ENCODE data around the gene PRKACB. TPM values are rescaled to one million over a fixed set of nuclear protein-coding genes. Genes with fewer than 3 reads are reported as not detected.

PRKACB gene
- total RNA-seq, 4 donors from 2014 or later: 13.3 to 75.1 (median 34.2) TPM

DNA sequence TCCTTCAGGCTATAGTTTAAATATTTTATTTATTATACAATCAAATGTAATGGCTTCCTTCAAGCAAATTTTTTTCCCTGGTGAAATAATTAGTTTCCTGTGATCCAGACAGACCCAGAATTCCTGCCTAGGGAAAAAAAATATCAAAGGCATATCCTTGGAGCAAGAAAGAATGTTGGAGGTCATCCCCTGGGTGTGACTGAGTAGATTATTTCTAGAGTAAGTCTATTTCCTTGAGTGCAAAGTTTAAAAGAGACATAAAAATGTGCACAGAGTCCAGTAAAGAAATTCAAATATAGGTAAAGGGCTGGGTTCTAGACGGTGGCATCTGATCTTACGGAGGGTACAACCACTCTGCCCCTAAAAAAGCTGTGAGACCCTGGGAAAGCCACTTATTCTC lies 125.2 kb downstream of the PRKACB start:
- Histone ChIP-seq H3K27me3 (no peaks in the 10 kb centered on the region), H3K36me3 (no peaks in the 10 kb centered on the region), H3K9me3 (no peaks in the 10 kb centered on the region), H3K4me3 (no peak overlapping the region), H3K4me1 (no peaks in the 10 kb centered on the region), H3K27ac (no peak overlapping the region)
- intact Hi-C loops (cut with DNase I; ENCODE audit: low total_unique reads): no loop called here
- no peak for DNase-seq
- TF ChIP-seq, protein P1, sequence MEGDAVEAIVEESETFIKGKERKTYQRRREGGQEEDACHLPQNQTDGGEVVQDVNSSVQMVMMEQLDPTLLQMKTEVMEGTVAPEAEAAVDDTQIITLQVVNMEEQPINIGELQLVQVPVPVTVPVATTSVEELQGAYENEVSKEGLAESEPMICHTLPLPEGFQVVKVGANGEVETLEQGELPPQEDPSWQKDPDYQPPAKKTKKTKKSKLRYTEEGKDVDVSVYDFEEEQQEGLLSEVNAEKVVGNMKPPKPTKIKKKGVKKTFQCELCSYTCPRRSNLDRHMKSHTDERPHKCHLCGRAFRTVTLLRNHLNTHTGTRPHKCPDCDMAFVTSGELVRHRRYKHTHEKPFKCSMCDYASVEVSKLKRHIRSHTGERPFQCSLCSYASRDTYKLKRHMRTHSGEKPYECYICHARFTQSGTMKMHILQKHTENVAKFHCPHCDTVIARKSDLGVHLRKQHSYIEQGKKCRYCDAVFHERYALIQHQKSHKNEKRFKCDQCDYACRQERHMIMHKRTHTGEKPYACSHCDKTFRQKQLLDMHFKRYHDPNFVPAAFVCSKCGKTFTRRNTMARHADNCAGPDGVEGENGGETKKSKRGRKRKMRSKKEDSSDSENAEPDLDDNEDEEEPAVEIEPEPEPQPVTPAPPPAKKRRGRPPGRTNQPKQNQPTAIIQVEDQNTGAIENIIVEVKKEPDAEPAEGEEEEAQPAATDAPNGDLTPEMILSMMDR (IDR thresholded peaks at IDR 0.05): no peak
- no peak for TF ChIP-seq POLR2A (IDR thresholded peaks at IDR 0.05)

- TF ChIP-seq, protein P1 (IDR thresholded peaks at IDR 0.05): no peak
- TF ChIP-seq POLR2A (IDR thresholded peaks at IDR 0.05): no peak
- intact Hi-C loops (cut with DNase I; ENCODE audit: low total_unique reads): no loop called here
- Histone ChIP-seq H3K27me3 (no peaks in the 10 kb centered on the region), H3K4me3 (no peak overlapping the region), H3K27ac (no peak overlapping the region), H3K4me1 (no peaks in the 10 kb centered on the region), H3K9me3 (no peaks in the 10 kb centered on the region), H3K36me3 (no peaks in the 10 kb centered on the region)
- no peak for DNase-seq
Measured at GRCh38 chr1:84271441-84272151, 127.5 kb downstream of the PRKACB start.

GRCh38 chr1:84272401-84272800 lies 128.3 kb downstream of the PRKACB start:
- no peaks in the 10 kb centered on the region for H3K27me3 ChIP-seq
- TF ChIP-seq, protein P1 (IDR thresholded peaks at IDR 0.05): no peak
- no peaks in the 10 kb centered on the region for H3K36me3 ChIP-seq
- no peaks in the 10 kb centered on the region for H3K4me1 ChIP-seq
- no peak overlapping the region for H3K4me3 ChIP-seq
- intact Hi-C loops (cut with DNase I; ENCODE audit: low total_unique reads): no loop called here
- no peaks in the 10 kb centered on the region for H3K9me3 ChIP-seq
- no peak overlapping the region for H3K27ac ChIP-seq
- no peak for DNase-seq

GRCh38 chr1:84277343-84278059 lies 133.4 kb downstream of the PRKACB start:
- no peaks in the 10 kb centered on the region for H3K9me3 ChIP-seq
- no peak for TF ChIP-seq POLR2A (IDR thresholded peaks at IDR 0.05)
- TF ChIP-seq, protein P1 (IDR thresholded peaks at IDR 0.05): no peak
- no peaks in the 10 kb centered on the region for H3K27me3 ChIP-seq
- intact Hi-C loops (cut with DNase I; ENCODE audit: low total_unique reads): no loop called here
- DNase-seq: no peak
- H3K36me3 ChIP-seq: no peaks in the 10 kb centered on the region
- no peaks in the 10 kb centered on the region for H3K4me1 ChIP-seq
- H3K27ac ChIP-seq: no peak overlapping the region
- no peak overlapping the region for H3K4me3 ChIP-seq

DNA sequence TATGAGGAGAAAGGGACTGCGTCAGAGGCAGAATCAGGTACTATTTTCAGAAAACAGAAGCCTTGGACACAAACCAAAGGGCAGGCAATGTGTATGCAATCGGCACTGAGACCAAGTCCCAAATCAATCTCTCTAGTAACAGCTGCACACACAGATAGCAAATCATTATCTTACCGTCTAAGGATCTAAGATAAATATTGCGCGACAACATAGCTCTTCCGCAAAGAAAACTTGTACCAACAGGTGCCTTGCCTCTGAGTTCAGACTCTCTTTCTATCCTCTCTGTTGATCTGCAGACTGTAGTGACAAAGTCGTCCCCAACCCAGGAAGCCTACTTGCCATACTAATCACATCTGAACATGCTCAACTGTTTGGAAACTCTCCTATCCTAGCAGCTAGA lies 134.8 kb downstream of the PRKACB start:
- intact Hi-C loops (cut with DNase I; ENCODE audit: low total_unique reads): no loop called here
- H3K9me3 ChIP-seq: no peaks in the 10 kb centered on the region
- H3K27me3 ChIP-seq: no peaks in the 10 kb centered on the region
- no peaks in the 10 kb centered on the region for H3K4me1 ChIP-seq
- no peak for DNase-seq
- H3K36me3 ChIP-seq: no peaks in the 10 kb centered on the region
- H3K27ac ChIP-seq: no peak overlapping the region
- TF ChIP-seq POLR2A (IDR thresholded peaks at IDR 0.05): no peak
- TF ChIP-seq, protein P1 (IDR thresholded peaks at IDR 0.05): no peak
- H3K4me3 ChIP-seq: no peak overlapping the region

Measured in uterus (tissue), 4 donors.